GM19238 (cell line): Measurements from ENCODE around the gene QPRT.
"Not testable (repeated sequence)": the region's sequence is repeated elsewhere in the genome, so short reads cannot be mapped to it uniquely, and the experiment has no call there.

ENCODE experiments used
- DNase-seq: peaks from one replicate; pipeline ENCODE4 v3.0.0; 2011; ENCODE audit warnings: low spot score; ENCODE audit not compliant: insufficient read length

Gene QPRT

GRCh38 chr16:29662729-29663015 is 16.3 kb upstream of the QPRT start:
- DNase-seq = no peak

DNA sequence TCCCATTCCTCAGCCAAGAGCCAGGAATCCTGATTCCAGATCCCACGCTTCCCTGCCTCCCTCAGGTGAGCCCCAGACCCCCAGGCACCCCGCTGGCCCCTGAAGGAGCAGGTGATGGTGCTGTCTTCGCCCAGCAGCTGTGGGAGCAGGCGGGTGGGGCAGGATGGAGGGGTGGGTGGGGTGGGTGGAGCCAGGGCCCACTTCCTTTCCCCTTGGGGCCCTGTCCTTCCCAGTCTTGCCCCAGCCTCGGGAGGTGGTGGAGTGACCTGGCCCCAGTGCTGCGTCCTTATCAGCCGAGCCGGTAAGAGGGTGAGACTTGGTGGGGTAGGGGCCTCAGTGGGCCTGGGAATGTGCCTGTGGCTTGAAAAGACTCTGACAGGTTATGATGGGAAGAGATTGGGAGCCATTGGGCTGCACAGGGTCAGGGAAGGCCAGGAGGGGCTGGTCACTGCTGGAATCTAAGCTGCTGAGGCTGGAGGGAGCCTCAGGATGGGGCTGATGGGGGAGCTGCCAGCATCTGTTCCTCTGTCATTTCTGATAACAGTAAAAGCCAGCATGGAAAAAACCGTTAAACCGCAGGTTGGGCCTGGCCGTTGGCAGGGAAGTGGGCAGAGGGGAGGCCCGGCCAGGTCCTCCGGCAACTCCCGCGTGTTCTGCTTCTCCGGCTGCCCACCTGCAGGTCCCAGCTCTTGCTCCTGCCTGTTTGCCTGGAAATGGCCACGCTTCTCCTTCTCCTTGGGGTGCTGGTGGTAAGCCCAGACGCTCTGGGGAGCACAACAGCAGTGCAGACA is 15.8 kb upstream of the QPRT start, which contains the start of gene SPN:
Gene SPN (plus strand): TSS at position 232 of the 791 bp plus-strand sequence. CDS start 482 bp downstream, at position 714.
- peak; percentile 74 for DNase-seq

GRCh38 chr16:29663807-29664090 is 15.2 kb upstream of the QPRT start:
- no peak for DNase-seq

- DNase-seq = no peak
Measured at GRCh38 chr16:29664091-29664921, 14.7 kb upstream of the QPRT start.

DNA sequence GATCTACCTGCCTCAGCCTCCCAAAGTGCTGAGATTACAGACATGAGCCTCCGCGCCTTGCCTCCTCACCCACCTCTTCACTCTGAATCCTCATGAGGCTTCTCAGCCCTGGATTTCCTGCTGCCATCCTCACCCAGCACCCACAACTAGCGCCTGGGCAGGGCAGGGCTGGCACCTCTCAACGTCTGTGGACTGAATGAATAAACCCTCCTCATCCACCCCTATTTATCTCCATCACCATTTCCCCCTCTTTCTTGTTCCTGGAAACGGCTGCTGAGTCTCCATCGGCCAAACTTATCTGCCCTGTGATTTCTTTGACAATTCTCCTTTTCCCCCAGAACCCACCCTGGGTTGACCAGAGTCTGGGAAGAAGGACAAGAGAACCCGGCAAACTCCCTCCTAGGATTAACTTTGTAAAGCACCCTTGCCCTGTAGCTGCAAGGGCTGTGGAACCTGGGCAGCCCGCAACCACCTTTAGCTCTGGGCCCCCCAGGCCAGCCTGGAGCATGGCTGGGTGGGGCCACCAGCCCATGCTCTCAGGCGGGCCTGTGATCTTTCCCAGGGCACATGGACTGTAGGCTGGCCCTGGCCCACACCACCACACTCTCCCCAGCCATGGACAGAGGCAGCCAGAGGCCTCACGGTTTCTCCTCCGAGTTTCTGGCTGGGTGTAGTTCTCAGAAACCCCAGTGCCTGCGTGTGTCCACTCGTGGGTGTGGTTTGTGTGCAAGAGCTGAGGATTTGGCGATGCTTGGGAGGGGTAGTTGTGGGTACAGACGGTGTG is 13.5 kb upstream of the QPRT start:
- DNase-seq = no peak

DNA sequence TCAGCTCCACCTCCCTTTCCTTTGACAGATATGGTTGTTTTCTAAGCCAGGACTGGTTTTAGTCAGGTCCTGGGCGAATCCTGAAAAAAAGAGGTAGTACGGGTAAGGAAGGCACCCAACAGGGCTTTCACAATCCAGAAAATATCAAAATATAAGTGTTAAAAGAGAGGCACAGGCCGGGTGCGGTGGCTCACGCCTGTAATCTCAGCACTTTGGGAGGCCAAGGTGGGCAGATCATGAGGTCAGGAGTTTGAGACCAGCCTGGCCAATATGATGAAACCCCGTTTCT is 11.7 kb upstream of the QPRT start:
- DNase-seq = not testable (repeated sequence)

DNA sequence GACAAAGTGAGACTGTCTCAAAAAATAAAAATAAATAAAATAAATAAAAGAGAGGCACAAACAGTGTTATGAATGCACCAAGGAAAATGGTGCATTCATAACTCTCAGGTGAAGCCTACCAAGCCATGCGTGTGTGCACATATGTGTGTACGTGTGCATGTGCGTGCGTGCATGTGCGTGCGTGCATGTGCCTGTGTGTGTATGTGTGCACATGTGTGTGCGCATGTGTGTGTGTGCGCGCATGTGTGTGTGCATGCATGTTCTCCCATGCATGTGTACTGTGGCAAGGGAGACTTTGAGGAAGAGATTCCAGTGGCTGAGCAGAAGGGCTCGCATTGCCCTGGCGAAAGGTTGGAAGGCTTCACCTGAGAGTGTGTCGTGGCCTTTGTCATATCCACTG is 11.2 kb upstream of the QPRT start:
- DNase-seq = no peak

GRCh38 chr16:29668267-29668666 is 10.7 kb upstream of the QPRT start:
- DNase-seq = no peak

DNA sequence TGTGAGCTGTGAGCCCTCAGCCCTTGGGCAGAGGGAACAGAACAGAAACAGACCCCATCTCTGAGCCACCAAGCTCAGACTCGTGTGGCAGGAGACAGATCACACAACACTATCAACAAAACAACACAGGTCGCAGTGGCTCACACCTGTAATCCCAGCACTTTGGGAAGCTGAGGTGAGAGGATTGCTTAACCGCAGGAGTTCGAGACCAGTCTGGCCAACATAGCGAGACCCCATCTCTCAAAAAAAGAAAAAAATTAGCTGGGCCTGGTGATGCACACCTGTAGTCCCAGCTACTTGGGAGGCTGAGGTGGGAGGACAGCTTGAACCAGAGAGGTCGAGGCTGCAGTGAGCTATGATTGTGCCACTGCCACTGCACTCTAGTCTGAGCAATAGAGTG is 5.5 kb upstream of the QPRT start:
- DNase-seq = no peak

DNA sequence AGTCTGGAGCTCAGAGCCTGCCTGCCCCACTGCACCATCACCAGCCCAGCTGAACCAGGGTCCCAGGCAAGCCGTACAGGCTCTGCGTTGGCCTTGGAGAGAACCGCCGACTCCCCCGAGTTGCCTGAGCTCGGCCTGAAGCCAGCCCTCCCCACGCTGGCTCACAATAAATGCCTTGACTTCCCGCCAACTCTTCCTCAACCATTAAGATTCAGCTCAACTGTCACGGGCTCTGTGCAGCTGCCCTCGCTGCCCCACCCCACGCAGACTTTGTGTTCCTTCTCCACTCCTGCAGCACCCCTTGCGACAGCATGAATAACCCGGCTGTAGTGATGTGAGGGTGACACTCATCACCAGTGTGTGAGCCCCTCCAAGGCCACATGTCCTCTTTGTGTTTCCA is 4.8 kb upstream of the QPRT start:
- no peak for DNase-seq

- DNase-seq = no peak
Measured at GRCh38 chr16:29675811-29676643, 3.0 kb upstream of the QPRT start.

DNA sequence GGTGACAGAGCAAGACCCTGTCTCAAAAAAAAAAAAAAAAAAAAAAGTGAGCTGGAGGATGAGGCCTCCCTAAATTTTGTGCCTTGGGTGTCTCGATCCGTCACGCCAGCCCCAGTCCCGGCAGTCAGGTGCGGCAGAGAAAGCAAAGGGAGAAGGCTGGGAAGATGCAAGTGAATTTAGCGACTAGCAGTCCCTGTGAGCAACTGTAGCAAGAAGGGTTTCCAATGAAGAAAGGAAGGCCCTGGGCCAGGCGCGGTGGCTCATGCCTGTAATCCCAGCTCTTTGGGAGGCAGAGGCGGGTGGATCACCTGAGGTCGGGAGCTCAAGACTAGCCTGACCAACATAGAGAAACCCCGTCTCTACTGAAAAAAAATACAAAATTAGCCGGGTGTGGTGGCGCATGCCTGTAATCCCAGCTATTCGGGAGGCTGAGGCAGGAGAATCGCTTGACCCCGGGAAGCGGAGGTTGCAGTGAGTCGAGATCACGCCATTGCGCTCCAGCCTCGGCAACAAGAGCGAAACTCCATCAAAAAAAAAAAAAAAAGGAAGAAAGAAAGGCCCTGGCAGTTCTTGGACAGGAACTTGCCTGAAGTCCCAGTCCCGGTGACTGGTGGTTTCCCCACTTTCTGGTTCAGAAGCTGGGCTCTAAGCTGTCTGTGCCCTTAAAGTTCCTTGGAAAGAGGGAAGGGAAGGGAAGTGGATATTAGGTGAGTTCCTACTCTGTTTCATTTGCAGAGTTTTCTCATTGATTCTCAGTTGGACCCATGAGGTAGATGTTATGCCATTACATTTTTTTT is 1.8 kb upstream of the QPRT start:
- no peak for DNase-seq

DNA sequence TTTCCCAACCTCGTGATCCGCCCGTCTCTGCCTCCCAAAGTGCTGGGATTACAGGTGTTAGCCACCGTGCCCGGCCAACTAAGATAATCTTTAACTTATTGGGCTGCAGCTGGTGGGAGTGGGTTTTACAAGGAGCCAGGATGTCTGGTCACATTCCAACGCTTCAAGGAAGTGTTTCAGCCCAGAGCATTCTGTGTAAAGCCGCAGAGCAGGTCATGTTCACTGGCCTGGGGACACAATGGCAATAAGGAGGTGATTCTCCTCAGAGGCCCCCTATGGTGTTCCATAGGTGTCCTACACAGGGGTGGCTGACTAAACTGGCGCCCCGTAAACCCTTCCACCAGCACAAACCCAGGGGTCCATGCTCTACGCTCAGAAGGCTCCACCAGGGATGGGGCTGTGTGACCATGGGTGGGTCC is 1.2 kb downstream of the QPRT start:
- no peak for DNase-seq

GRCh38 chr16:29683543-29684090 is 4.6 kb downstream of the QPRT start:
- DNase-seq = no peak

DNA sequence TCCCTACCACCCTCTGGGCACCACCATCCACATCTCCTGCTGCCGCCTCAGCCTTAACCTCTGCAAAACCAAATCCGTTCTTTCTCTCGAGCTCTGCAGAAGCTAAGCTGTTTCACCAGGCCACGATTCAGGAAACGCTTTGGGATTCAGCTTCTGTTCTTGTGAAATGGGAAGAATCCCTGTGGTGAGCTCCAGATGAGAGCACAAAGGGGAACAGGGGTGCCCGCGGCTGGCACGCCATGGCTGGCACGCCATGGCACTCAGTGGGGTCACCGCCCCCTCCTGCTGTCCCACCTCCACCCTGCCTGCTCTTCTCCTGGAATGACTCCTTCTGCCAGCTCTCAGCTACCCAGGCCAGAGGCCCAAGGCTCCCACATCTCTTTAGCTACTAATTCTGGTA is 5.7 kb downstream of the QPRT start:
- DNase-seq = no peak

GRCh38 chr16:29686740-29687332 is 7.9 kb downstream of the QPRT start:
- DNase-seq = no peak

- DNase-seq = no peak
Measured at GRCh38 chr16:29687755-29688154, 8.8 kb downstream of the QPRT start.

DNA sequence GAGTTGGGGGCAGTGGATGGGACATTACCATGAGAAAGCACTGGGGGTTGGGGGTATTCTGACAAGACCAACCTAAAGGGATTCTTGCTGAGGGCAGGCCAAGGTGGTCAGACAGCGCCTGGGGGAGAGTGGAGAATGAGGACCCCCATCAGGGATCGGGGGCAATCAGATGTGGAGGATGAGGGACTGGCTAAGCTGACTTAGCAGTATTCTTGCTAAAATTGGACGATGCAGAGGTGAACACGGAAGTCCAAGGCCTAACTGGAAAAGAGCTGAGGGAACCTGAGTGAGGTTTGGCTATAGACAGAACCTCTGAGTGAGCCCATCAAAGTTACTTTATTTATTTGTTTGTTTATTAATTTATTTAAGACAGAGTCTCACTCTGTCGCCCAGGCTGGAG is 9.2 kb downstream of the QPRT start:
- DNase-seq = no peak

DNA sequence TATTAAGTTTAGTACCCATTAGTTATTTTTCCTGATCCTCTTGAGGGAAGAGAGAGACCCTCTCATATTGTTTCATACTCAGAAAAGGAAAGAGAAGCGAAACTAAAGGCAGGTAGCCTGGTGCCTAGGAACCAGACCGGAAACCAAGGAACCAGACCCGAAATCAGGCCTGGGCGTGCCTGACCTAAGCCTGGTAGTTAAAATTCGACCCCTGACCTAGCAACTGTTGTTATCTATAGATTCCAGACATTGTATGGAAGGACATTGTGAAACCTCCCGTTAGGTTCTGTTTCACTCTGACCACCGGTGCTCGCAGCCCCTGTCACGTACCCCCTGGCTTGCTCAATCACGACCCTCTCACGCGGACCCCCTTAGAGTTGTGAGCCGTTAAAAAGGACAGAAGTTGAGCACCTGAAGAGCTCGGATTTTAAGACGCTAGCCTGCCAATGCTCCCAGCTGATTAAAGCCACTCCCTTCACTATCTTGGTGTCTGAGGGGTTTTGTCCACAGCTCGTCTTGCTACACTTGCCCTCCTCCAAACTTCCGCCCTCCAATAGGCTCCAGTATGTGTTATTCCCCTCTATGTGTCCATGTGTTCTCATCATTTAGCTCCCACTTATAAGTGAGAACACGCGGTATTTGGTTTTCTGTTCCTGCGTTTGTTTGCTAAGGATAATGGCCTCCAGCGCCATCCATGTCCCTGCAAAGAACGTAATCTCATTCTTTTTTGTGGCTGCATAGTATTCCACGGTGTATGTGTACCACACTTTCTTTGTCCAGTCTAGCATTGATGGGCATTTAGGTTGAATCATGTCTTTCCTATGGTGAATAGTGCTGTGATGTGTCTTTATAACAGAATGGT is 10.7 kb downstream of the QPRT start:
- DNase-seq = not testable (repeated sequence)
